ENCODE measurements around the gene CDC42BPA. TPM values are rescaled to one million over a fixed set of nuclear protein-coding genes. Genes with fewer than 3 reads are reported as not detected.

The CDC42BPA gene
- total and polyA plus RNA-seq, 9 of the 15 experiments (the other 6 are each of a cell fraction or from before 2014, with no cell fraction given) = 8.0 to 77.5 (median 52.1) TPM

GRCh38 chr1:226987179-226987536 lies 331.1 kb downstream of the CDC42BPA start:
- TSS peak; percentile 69 for BruUV-seq (replicated peaks)
- ATAC-seq (no peak), DNase-seq (ENCODE audit: extremely low read depth in 1 of 4, low spot score in 3 of 4) (no peak), FAIRE-seq (no peak)
- H3K79me2 ChIP-seq (ENCODE audit: control insufficient read depth, insufficient read depth, low read length) = no peaks in the 10 kb centered on the region
- H3K9me1 ChIP-seq (ENCODE audit: control insufficient read depth, insufficient read depth, low read length) = peaks cover under 1% of the 10 kb centered on the region
- no peak overlapping the region for H3K4me2 ChIP-seq (ENCODE audit: insufficient read depth, low read length)
- ChIA-PET CTCF (ENCODE audit: low intra/inter-chr PET ratio) (no interaction called here), POLR2A (interaction anchor here (1.4 kb wide), 1 partner anchor 9 kb away, joined by 5 read pairs; no protein-coding TSS in a partner anchor)
- TF ChIP-seq HDAC3 (IDR thresholded peaks at IDR 0.05; ENCODE audit: borderline replicate concordance, partially characterized antibody) = no peak
- TF ChIP-seq MYNN (IDR thresholded peaks at IDR 0.05) = 0 out of 2 replicates have a peak, but pooled peaks have one; percentile 59
- TF ChIP-seq MYNN (CRISPR knock-in tag; IDR thresholded peaks at IDR 0.05) = no peak
- TF ChIP-seq POLR2AphosphoS2 (IDR thresholded peaks at IDR 0.05; ENCODE audit: low read length) = 0 out of 2 replicates have a peak, but pooled peaks have one; percentile 7
- 94% methylated on average over 8 of the region's 8 CpGs for WGBS (ENCODE audit: insufficient coverage, low coverage, missing lambda C conversion rate)
- H3K27me3 ChIP-seq (ENCODE audit: control insufficient read depth in 2 of 2, insufficient read depth in 2 of 2, low read length in 2 of 2) = no peaks in the 10 kb centered on the region
- no peaks in the 10 kb centered on the region for H4K20me1 ChIP-seq (replicated peaks; ENCODE audit: control insufficient read depth, insufficient read depth, low read length)
- peaks cover 23 to 55% of the 10 kb centered on the region in 2 experiments for H3K4me1 ChIP-seq (replicated peaks in 1 of 2; ENCODE audit: control insufficient read depth in 2 of 2, insufficient read depth in 2 of 2, low read length in 2 of 2)
- no peak overlapping the region for H3K27ac ChIP-seq (ENCODE audit: extremely low read depth, low read depth, low read length)
- 0 out of 4 replicates have a peak overlapping the region, but pooled peaks of 1 of the 2 experiments have one; percentile 29 for H3K9ac ChIP-seq (ENCODE audit: insufficient read depth in 1 of 2, low read depth in 2 of 2, low read length in 2 of 2)
- intact Hi-C loops (cut with micrococcal nuclease) = no loop called here
- peaks cover 56% of the 10 kb centered on the region for H3K36me3 ChIP-seq (ENCODE audit: control insufficient read depth, insufficient read depth, low read length)
- in situ Hi-C loops (cut with MboI) = no loop called here
- no peak overlapping the region for H3K4me3 ChIP-seq
- no peak overlapping the region for H2AFZ ChIP-seq (ENCODE audit: low read depth, low read length)
- H3K9me3 ChIP-seq (replicated peaks; ENCODE audit: control insufficient read depth, insufficient read depth, low read depth, low read length) = no peaks in the 10 kb centered on the region

DNA sequence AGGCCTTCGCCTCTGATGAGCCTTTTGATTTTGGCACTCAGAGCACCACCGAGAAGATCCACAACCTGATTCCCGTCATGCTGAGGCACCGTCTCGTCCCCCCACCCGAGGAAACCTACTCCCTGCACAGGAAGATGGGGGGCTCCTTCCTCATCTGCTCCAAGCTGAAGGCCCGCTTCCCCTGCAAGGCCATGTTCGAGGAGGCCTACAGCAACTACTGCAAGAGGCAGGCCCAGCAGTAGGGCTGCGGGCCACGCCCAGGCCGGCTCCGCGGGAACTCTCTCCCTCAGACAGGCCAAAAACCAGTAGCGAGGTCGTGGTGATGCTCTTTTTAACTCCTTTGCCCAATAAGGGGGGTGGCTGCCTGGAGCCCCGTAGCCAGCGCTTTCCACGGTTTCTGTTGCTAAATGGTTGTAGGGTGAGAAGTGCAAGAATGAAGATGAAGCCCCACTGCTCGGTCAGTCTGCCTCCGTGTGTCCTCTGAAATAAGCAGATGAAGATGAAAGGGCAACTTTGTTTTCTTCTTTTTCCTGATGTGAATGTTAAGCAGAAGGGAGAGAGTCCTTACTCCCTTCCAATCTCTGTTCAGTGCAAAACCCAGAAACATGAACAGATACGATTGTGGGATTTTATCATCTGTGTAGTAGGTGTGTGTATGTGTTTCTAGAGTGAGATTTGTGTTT lies 331.7 kb downstream of the CDC42BPA start:
- H4K20me1 ChIP-seq (replicated peaks; ENCODE audit: control insufficient read depth, insufficient read depth, low read length) = no peaks in the 10 kb centered on the region
- no peak for DNase-seq (ENCODE audit: extremely low read depth in 1 of 4, low spot score in 3 of 4)
- H3K4me2 ChIP-seq (ENCODE audit: insufficient read depth, low read length) = no peak overlapping the region
- H3K9me1 ChIP-seq (ENCODE audit: control insufficient read depth, insufficient read depth, low read length) = no peaks in the 10 kb centered on the region
- H3K9ac ChIP-seq (ENCODE audit: insufficient read depth in 1 of 2, low read depth in 2 of 2, low read length in 2 of 2) = 0 out of 4 replicates have a peak overlapping the region, but pooled peaks of 1 of the 2 experiments have one; percentile 9
- BruUV-seq (replicated peaks) = no TSS peak
- no peak overlapping the region for H3K4me3 ChIP-seq
- H3K79me2 ChIP-seq (ENCODE audit: control insufficient read depth, insufficient read depth, low read length) = no peaks in the 10 kb centered on the region
- 83% methylated on average over 21 of the region's 21 CpGs for WGBS (ENCODE audit: insufficient coverage, low coverage, missing lambda C conversion rate)
- in situ Hi-C loops (cut with MboI) (no loop called here), intact Hi-C loops (cut with micrococcal nuclease) (no loop called here)
- CTCF ChIA-PET (ENCODE audit: low intra/inter-chr PET ratio) = no interaction called here
- no peak overlapping the region for H3K27ac ChIP-seq (ENCODE audit: extremely low read depth, low read depth, low read length)
- TF ChIP-seq SMARCB1 (IDR thresholded peaks at IDR 0.05; ENCODE audit: insufficient read length, low read depth) (no peak), RBM22 (IDR thresholded peaks at IDR 0.05; ENCODE audit: low read depth, low read length, poor library complexity, severe bottlenecking) (peak; percentile 24), SAP30 (IDR thresholded peaks at IDR 0.05; ENCODE audit: borderline replicate concordance, insufficient read depth, low read depth, low read length, poor library complexity, severe bottlenecking) (no peak), ZBED1 (IDR thresholded peaks at IDR 0.05) (0 out of 2 replicates have a peak, but pooled peaks have one; percentile 43), POLR2G (IDR thresholded peaks at IDR 0.05; ENCODE audit: low read depth, low read length) (peak; percentile 23; the same call in 1 of the 2 replicates)
- TF ChIP-seq, protein P1, sequence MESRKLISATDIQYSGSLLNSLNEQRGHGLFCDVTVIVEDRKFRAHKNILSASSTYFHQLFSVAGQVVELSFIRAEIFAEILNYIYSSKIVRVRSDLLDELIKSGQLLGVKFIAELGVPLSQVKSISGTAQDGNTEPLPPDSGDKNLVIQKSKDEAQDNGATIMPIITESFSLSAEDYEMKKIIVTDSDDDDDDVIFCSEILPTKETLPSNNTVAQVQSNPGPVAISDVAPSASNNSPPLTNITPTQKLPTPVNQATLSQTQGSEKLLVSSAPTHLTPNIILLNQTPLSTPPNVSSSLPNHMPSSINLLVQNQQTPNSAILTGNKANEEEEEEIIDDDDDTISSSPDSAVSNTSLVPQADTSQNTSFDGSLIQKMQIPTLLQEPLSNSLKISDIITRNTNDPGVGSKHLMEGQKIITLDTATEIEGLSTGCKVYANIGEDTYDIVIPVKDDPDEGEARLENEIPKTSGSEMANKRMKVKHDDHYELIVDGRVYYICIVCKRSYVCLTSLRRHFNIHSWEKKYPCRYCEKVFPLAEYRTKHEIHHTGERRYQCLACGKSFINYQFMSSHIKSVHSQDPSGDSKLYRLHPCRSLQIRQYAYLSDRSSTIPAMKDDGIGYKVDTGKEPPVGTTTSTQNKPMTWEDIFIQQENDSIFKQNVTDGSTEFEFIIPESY (CRISPR knock-in tag; IDR thresholded peaks at IDR 0.05) = peak; percentile 42
- H2AFZ ChIP-seq (ENCODE audit: low read depth, low read length) = no peak overlapping the region
- no peaks in the 10 kb centered on the region for H3K9me3 ChIP-seq (replicated peaks; ENCODE audit: control insufficient read depth, insufficient read depth, low read depth, low read length)
- no peaks in the 10 kb centered on the region for H3K27me3 ChIP-seq (ENCODE audit: control insufficient read depth in 2 of 2, insufficient read depth in 2 of 2, low read length in 2 of 2)
- no peak for ATAC-seq
- H3K36me3 ChIP-seq (ENCODE audit: control insufficient read depth, insufficient read depth, low read length) = peaks cover 54% of the 10 kb centered on the region
- peaks cover 22 to 52% of the 10 kb centered on the region in 2 experiments for H3K4me1 ChIP-seq (replicated peaks in 1 of 2; ENCODE audit: control insufficient read depth in 2 of 2, insufficient read depth in 2 of 2, low read length in 2 of 2)
- FAIRE-seq = peak; percentile 15
- POLR2A ChIA-PET = interaction anchor here (1.4 kb wide), 1 partner anchor 10 kb away, joined by 5 read pairs; no protein-coding TSS in a partner anchor
